Thyroid gland (tissue), 4 donors: Measurements from ENCODE around the gene UNC5C.

Experiments used
- CTCF ChIP-seq, 6 experiments: fragments of 200-600 bp in 3 of 6; fragments of 450-650 bp in 3 of 6; sonication (generic) in 3 of 6; IDR thresholded peaks; one replicate each; pipeline ENCODE4 v1.5.1; 2016 to 2019; ENCODE audit warnings: antibody characterized with exemption in 6 of 6, mild to moderate bottlenecking in 2 of 6, inconsistent platforms in 1 of 6, moderate library complexity in 1 of 6
- POLR2A ChIP-seq, 2 donors: fragments of 450-650 bp; IDR thresholded peaks; one replicate each; pipeline ENCODE4 v1.6.1; 2017; ENCODE audit warnings: antibody characterized with exemption in 2 of 2, mild to moderate bottlenecking in 2 of 2, moderate library complexity in 1 of 2

- TF ChIP-seq CTCF (IDR thresholded peaks at IDR 0.05) = no peak
- TF ChIP-seq POLR2A (IDR thresholded peaks at IDR 0.05) = no peak
These were observed 122.3 kb downstream of the UNC5C start for GRCh38 chr4:95426455-95426854.
